Right lobe of liver (tissue), 4 donors: ENCODE data around the gene SEMA4A.
"Not testable (repeated sequence)": the region's sequence is repeated elsewhere in the genome, so short reads cannot be mapped to it uniquely, and the experiment has no call there.

Experiments used
- CTCF ChIP-seq, 4 donors: fragments of 200-600 bp in 3 of 4; fragments of 450-650 bp in 1 of 4; IDR thresholded peaks; one replicate each; pipeline versions ENCODE4 v1.5.1 to v1.8.0; 2016 to 2022; ENCODE audit warnings: antibody characterized with exemption in 4 of 4, mild to moderate bottlenecking in 2 of 4
- POLR2A ChIP-seq: fragments of 450-650 bp; IDR thresholded peaks from one replicate; pipeline ENCODE4 v1.6.1; 2017; ENCODE audit warnings: antibody characterized with exemption, mild to moderate bottlenecking
- donor health status: DM: no; HTN: no; CAD: no.
- donor health status: DM: no; HTN: no; CAD: no.
- donor health status: DM: no; HTN: yes; CAD: no.

GRCh38 chr1:156190265-156190664 is 36.9 kb downstream of the SEMA4A start:
- TF ChIP-seq CTCF (IDR thresholded peaks at IDR 0.05); POLR2A: not testable (repeated sequence)
